Measurements from ENCODE around the gene CYREN. TPM values are rescaled to one million over a fixed set of nuclear protein-coding genes. Genes with fewer than 3 reads are reported as not detected.

CYREN gene
- 10 to 100 TPM in 11 of 12 donors, not detected in 1; 26.0 to 40.1 (median 31.2) TPM for polyA plus RNA-seq (ENCODE audit: insufficient read length in 12 of 12)
- long read RNA-seq, donor 1, partial matches to known transcripts = 0 of 6 reads
- long read RNA-seq, donor 1, other reads (novel, unspliced or antisense) = 0 of 6 reads
- long read RNA-seq, donor 2, transcript CYREN-210 (2 exons, 578 nt) = major isoform, 5 of 12 reads
- long read RNA-seq, donor 2, partial matches to known transcripts = 0 of 12 reads
- long read RNA-seq, donor 2, other reads (novel, unspliced or antisense) = 0 of 12 reads
- long read RNA-seq, donor 3, partial matches to known transcripts = 0 of 2 reads
- long read RNA-seq, donor 3, other reads (novel, unspliced or antisense) = 0 of 2 reads
- long read RNA-seq, donor 4, partial matches to known transcripts = 0 of 4 reads
- long read RNA-seq, donor 4, other reads (novel, unspliced or antisense) = 0 of 4 reads
- long read RNA-seq, donor 5, transcript CYREN-202 (4 exons, 1,738 nt) = major isoform, 7 of 25 reads
- long read RNA-seq, donor 5, partial matches to known transcripts = 0 of 25 reads
- long read RNA-seq, donor 5, other reads (novel, unspliced or antisense) = 5 of 25 reads
- long read RNA-seq, donor 6, partial matches to known transcripts = 0 of 5 reads
- long read RNA-seq, donor 6, other reads (novel, unspliced or antisense) = 0 of 5 reads
- long read RNA-seq, donor 7, partial matches to known transcripts = 0 of 2 reads
- long read RNA-seq, donor 7, other reads (novel, unspliced or antisense) = 0 of 2 reads
- long read RNA-seq, donor 8, partial matches to known transcripts = 0 of 4 reads
- long read RNA-seq, donor 8, other reads (novel, unspliced or antisense) = 0 of 4 reads
- long read RNA-seq, donor 9, partial matches to known transcripts = 0 of 2 reads
- long read RNA-seq, donor 9, other reads (novel, unspliced or antisense) = 0 of 2 reads
- long read RNA-seq, donor 10, partial matches to known transcripts = 0 of 7 reads
- long read RNA-seq, donor 10, other reads (novel, unspliced or antisense) = 0 of 7 reads
- long read RNA-seq, donor 11, partial matches to known transcripts = 5 of 18 reads
- long read RNA-seq, donor 11, other reads (novel, unspliced or antisense) = 5 of 18 reads

GRCh38 chr7:135170274-135170997 lies at the start of gene CYREN:
TSS of gene CYREN (minus strand) at chr7:135170707. CDS start at chr7:135168922, 1,785 bp downstream.
- DNase-seq = peak; percentile 89

DNA sequence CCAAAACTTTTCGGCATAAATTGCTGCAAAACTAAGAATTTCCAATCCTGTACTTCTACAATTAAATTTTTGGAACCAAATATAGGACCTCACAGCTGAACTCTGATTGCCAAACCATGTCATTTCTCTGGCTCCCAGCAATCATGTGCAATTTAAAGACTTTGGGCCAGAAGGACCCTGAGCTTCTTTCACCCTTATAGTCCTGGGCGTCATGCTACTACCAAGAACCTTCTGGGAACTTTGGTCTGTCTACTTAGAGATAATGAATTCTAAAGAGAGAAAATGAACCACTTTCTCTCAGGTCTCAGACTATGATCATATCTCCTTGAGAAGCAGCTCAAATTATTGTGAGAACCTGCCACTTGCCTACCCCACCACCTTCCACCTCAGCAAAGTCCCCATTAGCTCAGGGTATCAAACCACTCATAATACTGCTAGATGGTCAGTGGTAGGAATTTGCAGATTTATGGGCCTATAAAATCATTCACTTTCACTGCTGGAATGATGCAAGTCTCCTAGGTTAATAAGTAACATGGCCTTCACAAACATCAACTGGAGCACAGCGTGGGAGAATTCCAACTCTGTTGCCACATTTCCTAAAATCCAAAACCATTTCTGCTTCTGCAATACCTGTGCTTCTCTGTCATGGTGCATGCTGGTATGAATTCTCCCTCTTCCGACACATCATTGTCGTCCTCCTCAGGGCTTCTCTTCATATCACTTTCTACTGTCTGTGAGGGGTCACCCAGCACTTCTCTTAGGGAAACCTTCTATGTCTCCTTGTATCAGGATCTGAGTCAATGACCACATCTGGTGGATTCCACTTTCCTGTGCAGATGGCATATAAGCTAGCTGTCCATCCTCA lies 47.4 kb upstream of the CYREN start:
- DNase-seq = no peak

DNA sequence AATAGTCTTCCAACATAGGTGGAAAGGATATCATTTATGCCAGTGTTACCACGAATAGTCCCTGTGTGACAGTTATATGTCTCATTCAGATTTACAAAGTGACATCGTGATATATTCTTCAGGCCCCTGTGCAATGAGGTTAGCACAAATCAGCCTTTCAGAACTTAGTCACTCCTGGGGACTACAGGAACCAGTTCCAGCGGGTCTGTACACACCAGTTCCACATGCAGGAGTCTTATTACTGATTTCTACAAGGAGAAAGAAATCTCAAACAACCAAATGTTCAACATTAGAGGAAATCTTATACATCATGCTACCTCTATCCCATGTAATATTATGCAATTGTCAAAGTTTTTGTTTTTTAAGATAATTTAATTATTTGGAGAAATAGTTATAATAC lies 45.2 kb upstream of the CYREN start:
- no peak for DNase-seq

- no peak for DNase-seq
Measured at GRCh38 chr7:135215180-135215579, 44.7 kb upstream of the CYREN start.

GRCh38 chr7:135213831-135214230 lies 43.3 kb upstream of the CYREN start:
- DNase-seq = no peak

GRCh38 chr7:135211946-135212685 lies 41.6 kb upstream of the CYREN start:
- peak; percentile 77 for DNase-seq

DNA sequence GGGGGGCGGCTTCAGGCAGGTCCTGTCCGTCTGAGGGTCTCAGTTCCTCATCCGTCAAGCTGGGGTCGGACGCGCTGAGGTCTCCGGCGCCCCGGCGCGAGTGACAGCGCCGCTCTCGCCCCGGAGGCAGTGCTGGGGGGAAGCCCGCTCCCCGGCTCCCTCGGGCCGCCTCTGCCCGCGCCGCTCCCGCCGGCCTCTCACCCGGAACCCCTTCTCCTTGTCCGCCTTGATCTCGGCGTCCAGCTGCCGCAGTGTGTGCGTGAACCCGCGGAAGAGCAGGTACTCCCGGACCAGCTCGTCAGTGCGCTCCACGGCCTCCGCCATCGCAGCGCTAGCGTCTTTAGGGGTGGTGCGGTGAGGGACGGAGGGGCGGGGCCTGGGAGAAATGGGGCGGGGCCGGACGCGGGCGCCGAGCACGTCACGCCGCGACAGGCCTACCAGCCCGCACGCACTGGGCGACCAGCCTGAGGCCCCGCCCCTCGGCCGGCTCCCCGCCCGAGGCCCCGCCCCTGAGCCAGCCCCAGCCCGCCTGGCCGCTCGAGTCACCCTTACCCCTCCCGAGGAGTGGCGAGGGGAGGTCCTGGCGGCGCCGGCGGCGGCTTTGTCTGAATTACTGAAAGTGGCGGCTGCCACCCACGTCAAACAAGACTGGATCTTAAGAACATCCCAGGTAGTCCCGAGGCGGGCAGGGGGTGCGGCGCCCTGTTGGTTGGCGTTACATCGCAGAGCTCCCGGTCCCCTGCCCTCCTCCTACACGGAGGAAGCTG lies 40.9 kb upstream of the CYREN start, which contains the start of gene WDR91:
WDR91 (minus strand) TSS at position 348 of the 767 bp plus-strand sequence; CDS start at position 324, 24 bp downstream.
- DNase-seq = peak; percentile 95

GRCh38 chr7:135210888-135211178 lies 40.3 kb upstream of the CYREN start:
- DNase-seq = peak; percentile 55

- DNase-seq = peak; percentile 21
Measured at GRCh38 chr7:135209225-135209834, 38.8 kb upstream of the CYREN start.

DNA sequence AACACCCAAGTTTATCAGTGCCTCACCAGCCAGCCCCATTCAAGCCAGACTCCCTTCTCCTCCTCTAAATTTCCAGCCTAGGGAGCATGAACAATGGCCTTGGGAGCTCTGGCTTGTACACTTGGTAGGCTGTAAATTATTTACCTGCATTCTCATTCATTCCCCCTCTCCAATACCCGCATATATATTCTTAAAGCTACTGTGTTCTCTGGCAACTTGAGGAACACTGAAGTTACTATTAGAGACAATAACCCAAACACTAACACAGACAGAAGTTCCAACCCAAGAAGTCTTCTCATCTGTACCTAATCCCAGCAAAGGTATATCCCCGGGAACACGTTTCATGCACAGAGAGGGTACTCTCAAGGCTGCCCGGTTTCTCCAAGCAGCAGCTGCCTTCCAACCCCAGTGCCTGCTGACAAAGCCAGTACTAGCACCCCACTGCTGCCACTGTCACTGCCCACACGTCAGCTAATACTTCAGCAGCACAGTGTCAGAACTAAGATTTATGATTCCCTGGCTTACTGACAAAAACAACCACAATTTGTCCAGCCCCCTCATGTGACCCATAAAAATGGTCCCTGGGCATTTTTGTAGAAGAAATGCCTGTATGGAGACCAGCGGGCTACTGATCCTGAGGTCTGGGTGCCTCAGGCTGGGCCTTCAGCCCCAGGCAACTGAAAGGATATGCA lies 37.7 kb upstream of the CYREN start:
- DNase-seq = no peak

- no peak for DNase-seq
Measured at GRCh38 chr7:135207406-135208101, 37.0 kb upstream of the CYREN start.

DNA sequence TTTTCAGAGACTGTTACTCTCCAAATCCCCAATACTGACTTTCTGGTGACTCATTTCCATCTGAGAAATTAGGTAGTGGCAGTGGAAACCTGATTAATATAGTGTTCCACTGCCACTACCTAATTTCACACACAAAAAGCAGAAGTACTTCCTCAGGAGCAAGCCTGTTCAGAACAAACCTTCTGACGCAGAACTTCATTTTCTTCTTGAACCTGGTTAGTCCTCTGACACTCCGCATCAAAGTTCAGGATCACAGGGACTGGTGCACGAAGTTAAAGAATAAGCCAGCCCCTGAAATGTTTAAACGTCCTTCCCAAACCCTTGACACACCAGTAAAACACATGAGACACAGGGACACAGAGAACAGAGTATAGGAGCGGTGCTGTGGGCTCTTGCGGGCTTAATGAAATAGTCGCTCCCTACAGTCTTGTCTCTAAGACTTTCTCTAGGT lies 36.5 kb upstream of the CYREN start:
- no peak for DNase-seq

- DNase-seq = no peak
Measured at GRCh38 chr7:135205850-135206249, 35.3 kb upstream of the CYREN start.

- DNase-seq = no peak
Measured at GRCh38 chr7:135204876-135205275, 34.4 kb upstream of the CYREN start.

- DNase-seq = no peak
Measured at GRCh38 chr7:135204341-135204749, 33.8 kb upstream of the CYREN start.

- DNase-seq = no peak
Measured at GRCh38 chr7:135201350-135201749, 30.8 kb upstream of the CYREN start.

DNA sequence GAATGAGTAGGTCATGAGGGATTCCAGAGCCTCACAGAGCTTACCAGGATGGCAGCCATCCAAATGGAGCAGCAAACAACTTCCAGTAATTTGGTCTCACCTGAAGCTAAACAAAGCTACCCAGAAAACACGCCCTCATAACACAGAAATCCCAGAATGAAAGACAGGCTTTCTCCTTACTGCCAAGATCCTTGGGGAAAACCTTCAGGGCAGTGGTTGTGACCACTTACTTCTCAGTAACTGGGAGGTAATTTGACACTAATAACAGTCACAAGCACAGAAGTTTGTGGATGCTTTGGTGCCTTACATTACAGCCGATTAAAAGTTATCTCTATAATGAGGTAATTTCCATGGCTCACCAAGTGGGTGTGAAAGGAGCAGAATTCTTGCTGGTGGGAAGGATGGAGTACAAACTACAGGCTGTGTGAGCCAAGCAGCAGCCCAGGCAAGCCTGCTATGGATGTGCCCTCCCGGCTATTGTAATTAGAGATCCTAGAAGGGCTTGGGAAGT lies 30.4 kb upstream of the CYREN start:
- DNase-seq = no peak
